ENCODE results near the gene TAS2R46.
"Not testable (repeated sequence)": the region's sequence is repeated elsewhere in the genome, so short reads cannot be mapped to it uniquely, and the experiment has no call there.

DNA sequence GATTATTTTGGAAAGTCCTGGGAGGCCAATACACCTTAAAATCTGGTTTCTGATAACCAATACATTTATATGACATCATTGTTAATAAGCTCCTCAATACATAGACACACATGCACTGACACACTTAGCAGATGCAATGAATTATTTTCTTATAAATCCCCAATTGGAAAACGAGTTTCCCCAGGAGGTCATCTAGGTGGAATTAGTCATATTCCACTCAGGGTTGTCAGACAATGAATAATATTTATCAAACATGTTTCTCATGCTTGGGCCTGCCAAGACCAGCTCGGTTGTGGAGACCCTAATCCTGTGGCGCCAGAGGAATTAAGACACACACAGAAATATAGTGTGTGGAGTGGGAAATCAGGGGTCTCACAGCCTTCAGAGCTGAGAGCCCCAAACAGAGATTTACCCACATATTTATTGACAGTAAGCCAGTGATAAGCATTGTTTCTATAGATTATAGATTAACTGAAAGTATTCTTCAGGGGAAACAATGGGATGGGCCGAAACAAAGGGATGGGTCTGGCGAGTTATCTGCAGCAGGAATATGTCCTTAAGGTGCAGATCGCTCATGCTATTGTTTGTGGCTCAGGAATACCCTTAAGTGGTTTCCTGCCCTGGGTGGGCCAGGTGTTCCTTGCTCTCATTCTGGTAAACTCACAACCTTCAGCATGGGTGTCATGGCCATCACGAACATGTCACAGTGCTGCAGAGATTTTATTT, 12.1 kb downstream of the TAS2R46 start:
- TF ChIP-seq MAFK (IDR thresholded peaks at IDR 0.05; ENCODE audit: low read depth, low read length); CTCF (conservative IDR thresholded peaks at IDR 0.05; ENCODE audit: low read depth, low read length): not testable (repeated sequence)

Measured in IMR-90 (cell line).